ENCODE measurements around the gene PLCXD1.

DNA sequence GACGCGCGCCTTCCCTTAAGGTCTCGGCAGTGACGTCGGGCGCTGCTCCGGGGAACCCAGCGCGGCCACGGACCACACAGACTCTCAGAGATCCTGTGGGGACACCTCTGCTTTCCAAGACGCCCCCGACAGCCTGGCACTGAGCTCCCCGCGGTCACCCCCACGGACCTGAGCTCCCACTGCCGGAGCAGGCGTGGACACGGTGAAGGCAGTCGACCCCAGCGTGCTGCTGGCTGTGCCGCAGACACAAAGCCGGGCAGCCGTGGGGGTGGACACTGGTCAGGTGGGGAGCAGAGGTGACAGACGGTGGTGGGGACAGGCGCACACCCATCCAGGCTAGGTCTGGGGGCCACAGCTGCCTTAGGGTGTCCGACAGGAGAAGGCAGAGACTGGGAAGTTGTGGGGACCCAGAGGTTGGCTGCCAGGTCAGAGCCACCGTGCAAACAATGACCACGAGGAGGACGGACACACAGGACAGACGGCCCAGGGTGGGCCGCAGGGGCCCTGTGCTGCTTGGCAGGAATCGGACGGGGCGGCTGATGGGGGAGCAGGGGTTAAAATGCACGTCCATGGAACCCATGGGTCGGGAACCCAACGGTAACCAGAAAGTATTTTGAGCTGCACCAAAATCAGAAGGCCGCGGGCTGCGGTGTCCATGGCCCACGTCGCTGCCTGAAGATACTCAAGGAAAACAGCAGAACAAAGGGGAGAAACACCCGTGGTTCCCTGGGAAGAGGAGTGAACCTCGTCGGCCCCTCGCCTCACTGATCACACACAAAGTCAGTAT, 54.0 kb downstream of the PLCXD1 start:
- TF ChIP-seq CTCF (IDR thresholded peaks at IDR 0.05; ENCODE audit: borderline replicate concordance, extremely low read depth, low read length, poor library complexity, severe bottlenecking) (no peak), EZH2 (IDR thresholded peaks at IDR 0.05; ENCODE audit: borderline replicate concordance, low read depth, low read length, severe bottlenecking) (no peak)

Measured in DND-41 (cell line).